HEK293T (cell line): ENCODE results near the gene KDM4C.

ENCODE experiments used
- CTCF ChIA-PET: fragments of 350-600 bp; formaldehyde crosslinking; extraction: SDS; loops from one replicate; lab custom pipeline; 2021; ENCODE audit warnings: antibody characterized with exemption, inconsistent platforms; lab: Yijun Ruan, JAX
- POLR2A ChIA-PET: fragments of 350-600 bp; formaldehyde crosslinking; extraction: SDS; loops from one replicate; lab custom pipeline; 2020; ENCODE audit warnings: antibody characterized with exemption, inconsistent platforms; lab: Yijun Ruan, JAX
- DNase-seq: peaks from one replicate; pipeline ENCODE4 v3.0.0; 2012; ENCODE audit warnings: mixed read lengths; ENCODE audit errors: extremely low spot score
- ARNT ChIP-seq: fragments of 450-650 bp; IDR thresholded peaks from 2 replicates; pipeline ENCODE4 v1.6.1; 2017; ENCODE audit warnings: mild to moderate bottlenecking
- BHLHE40 ChIP-seq: fragments of 450-650 bp; IDR thresholded peaks from 2 replicates; pipeline ENCODE4 v1.6.1; 2016; ENCODE audit warnings: mild to moderate bottlenecking, moderate library complexity, borderline replicate concordance
- CTBP1 ChIP-seq: fragments of 450-650 bp; IDR thresholded peaks from 2 replicates; pipeline ENCODE4 v1.6.1; 2016; ENCODE audit warnings: borderline replicate concordance
- ELF4 ChIP-seq: fragments of 450-650 bp; IDR thresholded peaks from 2 replicates; pipeline ENCODE4 v1.6.1; 2017; ENCODE audit warnings: antibody characterized with exemption
- FOXA1 ChIP-seq: fragments of 450-650 bp; IDR thresholded peaks from 2 replicates; pipeline ENCODE4 v1.6.1; 2016; ENCODE audit warnings: mild to moderate bottlenecking
- FOXK2 ChIP-seq: fragments of 450-650 bp; IDR thresholded peaks from 2 replicates; pipeline ENCODE4 v1.6.1; 2016; ENCODE audit warnings: mild to moderate bottlenecking
- FOXM1 ChIP-seq: fragments of 450-650 bp; IDR thresholded peaks from 2 replicates; pipeline ENCODE4 v1.6.1; 2017; ENCODE audit warnings: mild to moderate bottlenecking, borderline replicate concordance
- HDGF ChIP-seq: fragments of 450-650 bp; IDR thresholded peaks from 2 replicates; pipeline ENCODE4 v1.6.1; 2017; ENCODE audit warnings: antibody characterized with exemption, borderline replicate concordance
- L3MBTL2 ChIP-seq: fragments of 450-650 bp; conservative IDR thresholded peaks from 2 replicates; pipeline ENCODE4 v1.6.1; 2016; ENCODE audit warnings: mild to moderate bottlenecking
- LEF1 ChIP-seq: fragments of 450-650 bp; IDR thresholded peaks from 2 replicates; pipeline ENCODE4 v1.6.1; 2017; ENCODE audit warnings: mild to moderate bottlenecking, borderline replicate concordance
- NFRKB ChIP-seq: fragments of 450-650 bp; IDR thresholded peaks from 2 replicates; pipeline ENCODE4 v1.6.1; 2016; ENCODE audit warnings: mild to moderate bottlenecking, moderate library complexity
- SP1 ChIP-seq: fragments of 450-650 bp; IDR thresholded peaks from 2 replicates; pipeline ENCODE4 v1.6.1; 2017
- SUZ12 ChIP-seq: fragments of 450-650 bp; IDR thresholded peaks from 2 replicates; pipeline ENCODE4 v1.6.1; 2016; ENCODE audit warnings: mild to moderate bottlenecking
- TARDBP ChIP-seq: fragments of 450-650 bp; IDR thresholded peaks from 2 replicates; pipeline ENCODE4 v1.6.1; 2016
- ZNF384 ChIP-seq: fragments of 450-650 bp; IDR thresholded peaks from 2 replicates; pipeline ENCODE4 v1.6.1; 2016
- TF ChIP-seq, protein P1 (sequence below): fragments of 450-650 bp; IDR thresholded peaks from 2 replicates; pipeline ENCODE4 v1.6.1; 2016

Gene KDM4C

DNA sequence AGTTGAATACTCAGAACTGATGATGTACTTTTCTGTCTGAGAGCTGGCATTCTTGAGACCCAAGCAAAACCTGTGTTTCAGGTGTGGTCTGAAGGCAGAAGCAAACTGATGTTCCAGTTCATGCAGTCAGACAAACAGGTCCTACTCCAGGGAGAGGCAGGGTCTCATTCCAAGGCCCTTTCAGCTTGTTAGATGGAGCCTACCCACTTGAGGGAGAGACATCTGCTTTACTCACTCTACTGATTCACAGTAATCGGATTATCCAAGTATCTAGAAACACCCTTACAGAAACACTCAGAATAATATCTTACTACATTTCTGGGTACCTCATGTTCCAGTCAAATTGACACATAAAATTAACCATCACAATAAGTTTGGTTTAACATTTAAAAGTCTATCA, 207.8 kb downstream of the KDM4C start:
- no peak for DNase-seq
- CTCF ChIA-PET: no interaction called here
- POLR2A ChIA-PET: no interaction called here
- no peak for TF ChIP-seq SUZ12
- TF ChIP-seq SP1: no peak
- TF ChIP-seq CTBP1: no peak
- no peak for TF ChIP-seq NFRKB
- no peak for TF ChIP-seq HDGF
- no peak for TF ChIP-seq FOXK2
- TF ChIP-seq BHLHE40: no peak
- no peak for TF ChIP-seq ELF4
- no peak for TF ChIP-seq ARNT
- TF ChIP-seq, protein P1, sequence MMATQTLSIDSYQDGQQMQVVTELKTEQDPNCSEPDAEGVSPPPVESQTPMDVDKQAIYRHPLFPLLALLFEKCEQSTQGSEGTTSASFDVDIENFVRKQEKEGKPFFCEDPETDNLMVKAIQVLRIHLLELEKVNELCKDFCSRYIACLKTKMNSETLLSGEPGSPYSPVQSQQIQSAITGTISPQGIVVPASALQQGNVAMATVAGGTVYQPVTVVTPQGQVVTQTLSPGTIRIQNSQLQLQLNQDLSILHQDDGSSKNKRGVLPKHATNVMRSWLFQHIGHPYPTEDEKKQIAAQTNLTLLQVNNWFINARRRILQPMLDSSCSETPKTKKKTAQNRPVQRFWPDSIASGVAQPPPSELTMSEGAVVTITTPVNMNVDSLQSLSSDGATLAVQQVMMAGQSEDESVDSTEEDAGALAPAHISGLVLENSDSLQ: no peak
- TF ChIP-seq FOXM1: no peak
- TF ChIP-seq TARDBP: no peak
- no peak for TF ChIP-seq LEF1

DNA sequence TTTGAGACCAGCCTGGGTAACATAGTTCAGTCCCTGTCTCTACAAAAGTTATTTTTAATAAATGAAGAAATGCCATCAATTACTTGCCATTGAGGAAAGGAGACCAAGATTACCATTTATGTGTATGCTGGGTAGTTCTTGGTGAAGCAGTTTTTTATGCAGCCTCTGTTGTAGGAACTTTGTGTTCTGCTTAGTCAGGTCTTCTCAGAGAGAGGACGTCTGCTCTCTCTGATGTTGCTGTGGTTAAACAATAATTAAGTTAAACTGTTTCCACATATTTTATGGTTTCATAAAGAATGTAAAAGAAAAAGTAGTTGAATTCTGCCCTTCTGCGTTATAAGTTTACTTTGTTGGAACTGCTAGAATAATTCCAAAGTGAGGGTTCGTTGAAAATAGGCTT, 210.5 kb downstream of the KDM4C start:
- TF ChIP-seq BHLHE40 (no peak), LEF1 (no peak), FOXA1 (no peak), TARDBP (no peak), FOXK2 (no peak), HDGF (no peak), ELF4 (no peak), L3MBTL2 (no peak), FOXM1 (no peak), ZNF384 (no peak)
- TF ChIP-seq, protein P1: no peak
- no peak for DNase-seq
- POLR2A ChIA-PET: no interaction called here
- CTCF ChIA-PET: no interaction called here

DNA sequence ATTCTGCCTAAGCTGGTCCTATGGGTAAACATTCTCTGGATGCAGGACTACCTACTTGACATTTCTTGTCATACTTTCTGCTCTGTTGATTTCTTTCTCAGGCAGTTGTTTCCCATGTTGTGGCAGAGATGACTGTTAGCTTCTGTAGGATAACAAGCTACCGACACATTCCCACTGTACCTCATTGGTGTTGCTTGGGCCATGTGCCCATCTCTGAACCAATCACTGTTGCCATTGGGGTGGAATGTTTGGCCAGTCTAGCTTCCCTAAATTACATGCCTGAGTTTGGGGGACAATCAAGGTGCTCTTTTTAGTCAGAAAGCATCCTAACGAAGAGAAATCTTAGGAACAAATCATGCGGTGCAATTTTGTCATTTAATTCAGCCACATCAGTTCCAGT, 212.0 kb downstream of the KDM4C start:
- POLR2A ChIA-PET: no interaction called here
- CTCF ChIA-PET: no interaction called here
- TF ChIP-seq, protein P1: no peak
- TF ChIP-seq ARNT (no peak), FOXM1 (no peak)
- DNase-seq: no peak

DNA sequence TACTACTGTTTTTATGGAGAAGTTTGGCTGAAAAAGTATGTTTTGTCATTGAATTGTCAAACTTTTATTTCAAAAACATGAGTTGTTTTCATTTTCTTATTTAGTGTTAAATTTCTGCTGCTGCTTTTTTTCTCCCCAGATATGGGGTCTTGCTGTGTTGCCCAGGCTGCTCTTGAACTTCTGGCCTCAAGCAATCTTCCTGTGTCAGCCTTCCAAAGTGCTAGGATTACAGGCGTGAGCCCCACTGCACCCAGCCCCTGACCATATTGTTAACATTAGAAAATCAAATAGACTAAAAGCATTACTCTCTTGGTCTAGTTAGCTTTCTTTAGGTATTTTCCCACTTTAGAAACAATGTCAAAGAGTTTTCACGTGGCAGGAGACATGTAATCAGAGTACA, 215.3 kb downstream of the KDM4C start:
- TF ChIP-seq NFRKB: no peak
- TF ChIP-seq SP1: no peak
- no peak for TF ChIP-seq L3MBTL2
- TF ChIP-seq FOXK2: no peak
- TF ChIP-seq ARNT: no peak
- TF ChIP-seq SUZ12: no peak
- TF ChIP-seq CTBP1: no peak
- TF ChIP-seq, protein P1: no peak
- no peak for TF ChIP-seq HDGF
- TF ChIP-seq TARDBP: no peak
- no peak for TF ChIP-seq FOXA1
- no peak for TF ChIP-seq FOXM1
- TF ChIP-seq LEF1: no peak
- no peak for TF ChIP-seq ELF4
- TF ChIP-seq BHLHE40: no peak
- no peak for TF ChIP-seq ZNF384
- no peak for DNase-seq
- ChIA-PET CTCF (no interaction called here), POLR2A (no interaction called here)

DNA sequence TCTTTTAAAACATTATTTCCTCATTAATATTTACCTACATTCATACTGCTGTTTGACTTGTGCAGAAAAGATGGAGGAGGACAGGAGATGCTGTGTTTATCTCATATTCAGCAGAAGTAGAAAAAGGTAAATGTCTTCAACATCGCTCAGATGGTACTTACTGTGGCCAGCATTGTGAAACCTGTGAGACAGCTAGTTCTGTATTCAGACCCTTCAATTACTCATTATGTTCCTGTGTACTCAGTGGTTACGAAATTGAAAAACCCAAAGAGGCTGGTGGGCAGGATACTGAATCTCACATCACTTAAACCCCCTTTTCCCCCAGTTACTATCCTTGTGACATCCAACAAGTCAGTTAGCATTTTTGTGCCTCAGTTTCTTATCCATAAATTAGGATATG, 216.0 kb downstream of the KDM4C start:
- no peak for TF ChIP-seq LEF1
- TF ChIP-seq, protein P1: no peak
- TF ChIP-seq SP1: no peak
- TF ChIP-seq HDGF: no peak
- TF ChIP-seq ARNT: no peak
- TF ChIP-seq L3MBTL2: no peak
- no peak for TF ChIP-seq FOXK2
- TF ChIP-seq ZNF384: no peak
- TF ChIP-seq FOXM1: no peak
- TF ChIP-seq SUZ12: no peak
- no peak for TF ChIP-seq ELF4
- TF ChIP-seq TARDBP: no peak
- no peak for TF ChIP-seq CTBP1
- no peak for TF ChIP-seq NFRKB
- no peak for TF ChIP-seq BHLHE40
- no peak for TF ChIP-seq FOXA1
- no peak for DNase-seq
- POLR2A ChIA-PET: no interaction called here
- CTCF ChIA-PET: no interaction called here

DNA sequence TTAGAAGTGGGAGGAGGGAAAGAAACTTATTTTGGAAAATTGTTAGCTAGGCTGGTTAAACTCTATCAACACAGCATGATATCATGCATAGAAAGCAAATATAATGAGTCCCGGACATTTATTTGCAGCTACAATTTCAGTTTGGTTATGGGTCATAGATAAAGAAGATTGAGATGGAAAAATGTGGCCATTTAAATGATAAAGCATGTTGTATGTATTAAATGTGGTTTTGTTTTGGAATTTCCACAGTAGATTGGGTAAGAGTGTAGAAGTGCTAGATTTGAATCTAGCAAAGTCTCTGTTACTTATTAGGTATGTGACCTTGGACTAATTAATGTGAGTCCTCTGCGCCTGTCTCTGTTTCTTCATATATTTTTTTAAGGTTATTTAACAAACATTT, 217.4 kb downstream of the KDM4C start:
- POLR2A ChIA-PET: no interaction called here
- CTCF ChIA-PET: no interaction called here
- TF ChIP-seq TARDBP (no peak), LEF1 (no peak), FOXK2 (no peak), BHLHE40 (no peak), SUZ12 (no peak), ZNF384 (no peak), NFRKB (no peak), CTBP1 (no peak), ELF4 (no peak), FOXM1 (no peak), SP1 (no peak), FOXA1 (no peak)
- TF ChIP-seq, protein P1: no peak

More for the DNA sequence above, 217.4 kb downstream of the KDM4C start:
- no peak for DNase-seq
